Activated CD4-positive, alpha-beta T cell treated with anti-CD3 and anti-CD28 coated beads, Interleukin-2, Interleukin-4, amounts not matched to agents 100 ng/mL and 50 ng/mL, durations not matched to agents 16 hours and 8 hours (primary cell): ENCODE data around the gene GRIA4.
"Not testable (repeated sequence)": the region's sequence is repeated elsewhere in the genome, so short reads cannot be mapped to it uniquely, and the experiment has no call there.

Experiments
- DNase-seq: peaks from one replicate; pipeline ENCODE4 v3.0.0-alpha.2; 2020; ENCODE audit warnings: low spot score

Gene GRIA4

GRCh38 chr11:105860105-105860504 lies 250.2 kb downstream of the GRIA4 start:
- DNase-seq, result no peak

- DNase-seq, result no peak
These were observed 251.4 kb downstream of the GRIA4 start for GRCh38 chr11:105861225-105861624.

GRCh38 chr11:105862736-105863367 lies 253.0 kb downstream of the GRIA4 start:
- DNase-seq, result peak; percentile 26

GRCh38 chr11:105863523-105863922 lies 253.7 kb downstream of the GRIA4 start:
- no peak for DNase-seq

- no peak for DNase-seq
These were observed 257.9 kb downstream of the GRIA4 start for GRCh38 chr11:105867742-105868141.

GRCh38 chr11:105868762-105869285 lies 259.0 kb downstream of the GRIA4 start:
- DNase-seq, result no peak

GRCh38 chr11:105870516-105871113 lies 260.7 kb downstream of the GRIA4 start:
- DNase-seq, result no peak

- no peak for DNase-seq
These were observed 268.6 kb downstream of the GRIA4 start for GRCh38 chr11:105878510-105878909.

- not testable (repeated sequence) for DNase-seq
These were observed 269.1 kb downstream of the GRIA4 start for GRCh38 chr11:105878927-105879326.

- DNase-seq, result no peak
These were observed 271.2 kb downstream of the GRIA4 start for GRCh38 chr11:105881027-105881426.

- no peak for DNase-seq
These were observed 274.6 kb downstream of the GRIA4 start for GRCh38 chr11:105884436-105884835.

GRCh38 chr11:105891685-105892084 lies 281.8 kb downstream of the GRIA4 start:
- no peak for DNase-seq

GRCh38 chr11:105897161-105897560 lies 287.3 kb downstream of the GRIA4 start:
- DNase-seq, result no peak

- DNase-seq, result no peak
These were observed 289.9 kb downstream of the GRIA4 start for GRCh38 chr11:105899772-105900171.

- DNase-seq, result no peak
These were observed 290.7 kb downstream of the GRIA4 start for GRCh38 chr11:105900515-105901035.

- DNase-seq, result no peak
These were observed 293.2 kb downstream of the GRIA4 start for GRCh38 chr11:105903113-105903512.

GRCh38 chr11:105906517-105906916 lies 296.6 kb downstream of the GRIA4 start:
- DNase-seq, result no peak

GRCh38 chr11:105907319-105907718 lies 297.4 kb downstream of the GRIA4 start:
- no peak for DNase-seq

GRCh38 chr11:105910095-105910715 lies 300.3 kb downstream of the GRIA4 start:
- no peak for DNase-seq

- DNase-seq, result no peak
These were observed 301.6 kb downstream of the GRIA4 start for GRCh38 chr11:105911454-105911853.

- no peak for DNase-seq
These were observed 302.8 kb downstream of the GRIA4 start for GRCh38 chr11:105912666-105913065.

GRCh38 chr11:105915021-105915420 lies 305.1 kb downstream of the GRIA4 start:
- no peak for DNase-seq

- no peak for DNase-seq
These were observed 308.2 kb downstream of the GRIA4 start for GRCh38 chr11:105918039-105918438.
